K562 (cell line): ENCODE data around the gene F2. TPM values are rescaled to one million over a fixed set of nuclear protein-coding genes. Genes with fewer than 3 reads are reported as not detected.

Experiments
- ATF2 ChIP-seq: sonication (generic); formaldehyde crosslinking; IDR thresholded peaks from 2 replicates; pipeline ENCODE4 v1.8.1; 2022; ENCODE audit warnings: missing genetic modification reagents
- CUX1 ChIP-seq: fragments of 200-800 bp; sonication (Bioruptor generic); IDR thresholded peaks from 2 replicates; pipeline ENCODE4 v1.6.1; 2016; ENCODE audit warnings: missing genetic modification characterization, missing compliant biosample characterization
- GABPA ChIP-seq: fragments of 200-800 bp; sonication (Bioruptor generic); conservative IDR thresholded peaks from 2 replicates; pipeline ENCODE4 v1.6.1; 2016; ENCODE audit warnings: low read depth, missing genetic modification characterization, missing compliant biosample characterization
- HMBOX1 ChIP-seq: sonication (generic); IDR thresholded peaks from 2 replicates; pipeline ENCODE4 v1.6.1; 2016
- MCM5 ChIP-seq: fragments of 450-650 bp; IDR thresholded peaks from 2 replicates; pipeline ENCODE4 v1.6.1; 2016; ENCODE audit warnings: low read depth
- MXI1 ChIP-seq: IDR thresholded peaks from 2 replicates; pipeline ENCODE4 v1.6.1; 2011; ENCODE audit warnings: low read depth, mild to moderate bottlenecking, improper control_type of control experiment, low read length
- NCOA2 ChIP-seq, 2 experiments: fragments of 450-650 bp; IDR thresholded peaks; 2 replicates each; pipeline ENCODE4 v1.6.1; 2018; ENCODE audit warnings: mild to moderate bottlenecking in 2 of 2, moderate library complexity in 1 of 2; ENCODE audit not compliant: partially characterized antibody in 2 of 2
- NONO ChIP-seq, 2 experiments: fragments of 200-400 bp in 1 of 2; fragments of 450-650 bp in 1 of 2; formaldehyde crosslinking in 1 of 2; IDR thresholded peaks; 2 replicates each; pipeline ENCODE4 v1.6.1; 2017; ENCODE audit warnings: low read depth in 2 of 2, mild to moderate bottlenecking in 2 of 2, moderate library complexity in 2 of 2, low read length in 1 of 2
- POLR2G ChIP-seq: fragments of 200-400 bp; formaldehyde crosslinking; IDR thresholded peaks from 2 replicates; pipeline ENCODE4 v1.6.1; 2017; ENCODE audit warnings: low read depth, mild to moderate bottlenecking, antibody characterized with exemption, low read length, moderate library complexity
- PRDM10 ChIP-seq: fragments of 450-650 bp; IDR thresholded peaks from 2 replicates; pipeline ENCODE4 v1.6.1; 2018; ENCODE audit not compliant: partially characterized antibody
- ZFPM2 ChIP-seq: fragments of 250-450 bp; sonication (Bioruptor Pico); IDR thresholded peaks from 2 replicates; pipeline ENCODE4 v1.5.1; 2022; ENCODE audit warnings: mild to moderate bottlenecking
- polyA plus RNA-seq, 8 experiments: library from polyadenylated mRNA; depleted of rRNA in 4 of 8; stranded (reverse) in 5 of 8; unstranded in 3 of 8; fragments of >200 nt; fragmentation: Nextera tagmentation in 2 of 8; fragmentation: Illumina TruSeq in 1 of 8; extraction: Ambion mirVana in 2 of 8; extraction: Trizol in 1 of 8; gene quantifications; 2 replicates each; pipeline versions ENCODE4 v1.2.1 to v1.2.3, GENCODE V29; 2011 to 2014; ENCODE audit warnings: inconsistent platforms in 1 of 8, missing spikeins in 1 of 8
- total RNA-seq, 7 experiments: library from RNA; depleted of rRNA in 6 of 7; stranded (reverse); fragments of >200 nt in 6 of 7; fragmentation: Illumina TruSeq in 2 of 7; extraction: Trizol in 2 of 7; gene quantifications; 2 replicates each; pipeline versions ENCODE4 v1.2.1 to v1.2.3, GENCODE V29; 2011 to 2021; ENCODE audit warnings: low replicate concordance in 1 of 7

F2 gene
- total and polyA plus RNA-seq, 9 of the 15 experiments (the other 6 are each of a cell fraction or from before 2014, with no cell fraction given): 0.16 TPM; not detected in 8

- no peak for TF ChIP-seq PRDM10
- no peak for TF ChIP-seq GABPA (tag)
- TF ChIP-seq NCOA2 (IDR thresholded peaks at IDR 0.05; ENCODE audit: partially characterized antibody in 2 of 2): no peak
- no peak for TF ChIP-seq NONO (IDR thresholded peaks at IDR 0.05; ENCODE audit: low read depth in 2 of 2, low read length in 1 of 2)
- no peak for TF ChIP-seq MCM5
- TF ChIP-seq CUX1 (CRISPR knock-in tag): no peak
- no peak for TF ChIP-seq MXI1
- no peak for TF ChIP-seq ZFPM2 (CRISPR knock-in tag)
- no peak for TF ChIP-seq HMBOX1
- no peak for TF ChIP-seq POLR2G
- TF ChIP-seq ATF2 (CRISPR knock-in tag): no peak
- TF ChIP-seq, all 486 proteins: peak for 0
Observed at GRCh38 chr11:46697723-46698122, 21.3 kb upstream of the F2 start (continued).
